DMS 273 (cell line): ENCODE data around the gene ANKRD13C.

Experiments
- DNase-seq: peaks from one replicate; lab custom pipeline; 2025; ENCODE audit not compliant: unreplicated experiment; lab: John Stamatoyannopoulos, UW

ANKRD13C gene

DNA sequence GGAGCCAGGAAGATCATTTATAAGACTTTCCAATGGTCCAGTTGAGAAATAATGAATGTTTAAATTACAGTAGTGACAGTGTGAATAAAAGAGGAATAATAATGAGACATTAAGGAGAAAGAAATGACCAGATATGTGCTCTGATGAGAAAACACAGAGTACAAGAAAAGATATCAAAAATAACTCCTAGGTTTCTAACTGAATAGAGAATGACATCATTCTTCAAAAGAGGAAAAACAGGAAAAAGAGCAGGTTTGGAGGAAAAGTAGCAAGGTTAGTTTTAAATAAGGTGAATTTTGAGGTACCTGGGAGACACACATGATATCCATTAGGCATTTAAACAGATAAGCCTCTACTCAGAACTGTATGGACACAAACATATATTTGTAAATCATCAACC is 55.0 kb downstream of the ANKRD13C start:
- no peak for DNase-seq

DNA sequence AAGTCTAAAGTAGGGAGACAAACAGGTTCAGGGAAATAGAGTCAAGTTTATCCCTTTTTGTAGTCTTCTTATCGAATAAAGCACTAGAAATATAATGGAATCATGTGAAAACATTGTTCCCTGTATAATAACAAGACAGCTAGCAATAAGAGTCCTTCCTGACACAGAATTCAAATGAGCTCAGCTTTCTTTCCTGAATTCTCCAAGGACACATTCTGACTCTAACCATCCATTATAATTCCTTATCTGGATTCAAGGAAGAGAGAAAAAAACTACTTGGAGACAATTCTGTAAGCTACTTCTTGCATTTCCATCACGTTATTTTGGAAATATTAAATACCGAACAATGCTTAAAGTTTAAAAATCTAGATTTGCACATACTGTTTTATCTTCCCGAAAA is 58.8 kb downstream of the ANKRD13C start:
- DNase-seq: no peak

DNA sequence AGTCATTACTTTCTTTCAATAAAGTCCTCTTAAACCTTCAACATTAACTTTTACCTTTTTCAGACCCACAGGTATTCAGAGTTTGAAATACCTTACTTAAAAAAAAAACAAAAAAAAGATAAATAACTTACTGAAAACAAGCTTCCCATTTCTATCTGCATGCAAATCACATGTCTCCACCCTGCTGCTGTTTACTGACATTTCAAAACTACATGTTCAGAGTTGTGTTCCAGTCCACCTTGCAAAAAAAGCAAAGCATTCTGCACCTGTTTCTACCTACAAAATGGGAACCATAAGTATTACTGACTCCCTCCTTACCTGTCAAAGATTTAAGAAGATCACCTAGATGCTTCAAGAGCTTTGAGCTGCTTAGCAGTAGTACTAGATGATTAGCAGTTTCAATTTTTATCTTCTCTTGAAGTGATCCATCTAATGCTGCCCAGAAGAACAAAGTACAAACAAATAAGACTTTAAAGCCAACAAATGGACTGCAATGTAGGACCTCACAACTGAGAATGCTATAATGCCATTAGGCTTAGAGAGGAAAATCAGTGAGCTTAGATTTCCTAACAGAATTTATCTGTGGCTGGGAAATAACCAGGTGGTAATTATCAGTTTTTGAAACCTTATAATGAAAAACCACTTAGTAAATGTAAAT is 61.2 kb downstream of the ANKRD13C start:
- DNase-seq: no peak

DNA sequence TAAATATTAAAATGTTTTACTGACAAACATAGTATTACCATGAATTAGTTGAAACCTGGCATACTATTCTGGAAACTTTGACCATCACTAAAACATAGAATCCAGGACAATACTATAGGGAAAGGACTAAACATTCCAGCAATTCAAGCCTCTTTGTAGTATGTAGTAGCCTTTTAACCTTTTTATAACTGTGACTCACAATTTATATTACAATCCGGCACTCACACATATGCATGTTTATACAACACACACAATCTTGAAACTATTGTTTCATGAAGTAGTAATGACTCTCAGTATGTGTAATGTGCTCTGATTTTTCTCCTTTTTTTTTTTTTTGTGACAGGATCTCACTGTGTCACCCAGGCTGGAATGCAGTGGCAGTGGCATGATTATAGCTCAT is 64.3 kb downstream of the ANKRD13C start:
- DNase-seq: no peak

DNA sequence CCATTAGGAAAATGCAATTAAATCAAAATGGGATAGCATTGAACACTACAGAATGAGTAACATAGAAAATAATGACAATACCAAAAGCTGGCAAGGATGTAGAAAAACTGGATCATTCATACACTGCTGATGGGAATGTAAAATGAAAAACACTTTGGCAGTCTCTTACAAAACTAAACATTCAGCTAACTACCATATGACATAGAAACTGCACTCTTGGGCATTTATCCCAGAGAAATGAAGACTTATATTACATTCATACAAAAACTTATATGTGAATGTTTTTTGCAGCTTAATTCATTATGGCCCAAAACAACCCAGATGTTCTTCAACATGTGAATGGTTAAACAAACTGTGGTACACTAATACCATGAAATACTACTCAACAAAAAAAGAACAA is 66.4 kb downstream of the ANKRD13C start:
- DNase-seq: no peak

DNA sequence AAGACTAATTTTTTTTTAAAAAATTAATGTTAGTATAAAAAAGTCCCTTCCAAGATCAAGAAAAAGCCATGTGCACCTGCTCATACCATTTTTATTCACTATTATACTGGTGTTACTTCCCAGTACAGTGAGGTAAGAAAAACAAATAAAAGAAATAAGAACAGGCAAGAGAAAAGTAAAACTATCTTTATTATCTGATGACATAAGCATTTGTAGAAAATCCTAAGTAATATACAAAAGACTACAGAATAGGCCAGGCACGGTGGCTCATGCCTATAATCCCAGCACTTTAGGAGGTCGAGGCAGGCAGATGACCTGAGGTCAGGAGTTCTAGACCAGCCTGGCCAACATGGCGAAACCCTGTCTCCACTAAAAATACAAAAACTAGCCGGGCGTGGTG is 68.1 kb downstream of the ANKRD13C start:
- no peak for DNase-seq

DNA sequence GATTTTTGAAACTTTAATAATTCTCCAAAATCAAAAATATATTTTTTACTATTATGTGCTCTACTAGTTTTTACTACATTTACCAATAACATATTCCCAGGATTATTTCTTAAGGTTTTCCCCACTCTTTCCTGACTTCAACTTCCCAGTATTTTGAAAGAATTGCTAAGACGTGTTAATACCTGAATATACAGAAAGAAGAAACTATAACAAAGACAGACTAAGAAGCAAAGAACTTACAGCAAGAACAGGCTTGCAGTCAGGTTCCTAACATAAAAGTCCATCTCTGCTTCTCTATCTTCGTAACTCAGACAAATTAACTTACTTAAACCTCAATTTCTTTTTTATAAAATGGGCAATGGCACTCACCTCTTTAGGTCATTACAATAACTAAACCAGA is 70.2 kb downstream of the ANKRD13C start:
- no peak for DNase-seq

DNA sequence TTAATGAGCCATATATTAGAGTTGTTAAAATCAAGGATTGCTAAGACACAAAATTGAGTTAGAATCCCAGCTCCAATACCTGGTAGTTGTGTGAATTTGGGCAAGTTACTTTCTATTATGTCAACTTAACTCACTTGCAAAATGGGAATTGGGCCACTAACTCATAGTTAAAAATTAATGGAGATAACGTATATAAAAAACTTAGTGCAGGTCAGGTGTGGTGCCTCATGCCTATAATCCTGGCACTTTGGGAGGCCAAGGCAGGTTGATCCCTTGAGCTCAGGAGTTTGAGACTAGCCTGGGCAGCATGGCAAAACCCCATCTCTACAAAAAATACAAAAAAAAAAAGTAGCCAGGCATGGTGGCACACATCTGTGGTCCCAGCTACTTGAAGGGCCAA is 75.8 kb downstream of the ANKRD13C start:
- no peak for DNase-seq

DNA sequence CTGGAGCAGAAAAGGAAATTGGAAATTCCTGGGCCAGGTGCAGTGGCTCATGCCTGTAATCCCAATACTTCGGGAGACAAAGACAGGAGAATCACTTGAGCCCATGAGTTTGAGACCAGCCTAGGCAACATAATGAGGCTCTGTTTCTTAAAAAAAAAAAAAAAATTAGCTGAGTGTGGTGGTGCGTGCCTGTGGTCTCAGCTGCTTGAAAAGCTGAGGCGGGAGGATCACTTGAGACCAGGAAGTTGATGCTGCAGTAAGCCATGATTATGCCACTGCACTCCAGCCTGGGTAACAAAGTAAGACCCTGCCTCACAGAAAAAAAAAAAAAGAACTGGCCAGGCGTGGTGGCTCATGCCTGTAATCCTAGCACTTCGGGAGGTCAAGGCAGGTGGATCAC is 76.6 kb downstream of the ANKRD13C start:
- DNase-seq: no peak

DNA sequence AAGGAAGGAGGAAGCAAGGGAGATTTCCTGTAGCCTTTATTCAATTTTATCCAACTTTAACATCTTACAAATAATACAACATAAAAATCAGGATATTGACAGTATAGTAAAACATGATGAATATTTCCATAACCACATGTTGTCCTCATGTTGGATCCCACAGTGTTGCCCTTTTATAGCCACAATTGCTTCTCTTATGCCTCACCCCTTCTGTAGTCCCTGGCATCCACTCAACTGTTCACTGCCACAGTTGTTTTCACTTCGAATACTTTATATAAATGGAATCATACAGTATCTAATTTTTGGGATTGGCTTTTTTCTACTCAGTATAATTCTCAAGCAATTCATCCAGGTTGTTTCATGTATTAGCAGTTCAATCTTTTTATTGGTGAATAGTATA is 88.6 kb downstream of the ANKRD13C start:
- DNase-seq: no peak

DNA sequence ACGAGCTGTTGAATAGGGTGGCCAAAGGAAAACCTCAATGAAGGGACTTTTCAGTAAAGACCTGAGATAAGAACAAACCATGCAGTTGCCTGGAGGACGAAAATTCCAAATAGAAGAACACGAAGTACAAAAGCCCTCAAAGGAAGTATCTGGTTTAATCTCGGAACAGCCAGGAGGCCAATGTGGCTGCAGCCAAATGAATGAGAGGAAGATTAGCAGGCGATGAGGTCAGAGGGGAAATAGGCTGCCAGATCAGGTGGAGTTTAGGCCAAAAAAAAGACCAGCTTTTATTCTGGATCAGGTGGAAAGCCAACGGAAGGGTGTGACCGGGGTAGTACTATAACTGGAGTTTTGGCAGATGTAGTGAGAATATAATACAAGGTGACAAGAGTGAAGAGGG is 89.7 kb downstream of the ANKRD13C start:
- DNase-seq: no peak

DNA sequence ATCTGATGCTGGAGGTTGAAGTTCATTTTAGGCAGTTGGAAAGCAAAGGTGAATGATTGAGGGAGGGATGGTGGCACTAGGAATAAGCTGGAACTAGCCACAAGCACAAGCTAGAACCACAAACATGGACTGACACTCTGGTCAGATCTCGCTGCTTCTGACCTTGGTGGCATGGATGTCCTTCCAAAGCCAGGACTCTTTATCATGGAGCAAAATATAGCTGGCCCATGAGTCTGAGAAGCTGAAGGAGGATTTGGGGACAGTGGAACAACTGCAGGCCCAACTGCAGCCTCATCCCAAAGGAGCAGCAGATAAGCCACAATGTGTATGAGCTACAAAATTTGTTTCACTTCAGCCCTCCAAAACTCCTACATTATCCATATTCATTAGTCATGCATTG is 97.9 kb downstream of the ANKRD13C start:
- DNase-seq: no peak

DNA sequence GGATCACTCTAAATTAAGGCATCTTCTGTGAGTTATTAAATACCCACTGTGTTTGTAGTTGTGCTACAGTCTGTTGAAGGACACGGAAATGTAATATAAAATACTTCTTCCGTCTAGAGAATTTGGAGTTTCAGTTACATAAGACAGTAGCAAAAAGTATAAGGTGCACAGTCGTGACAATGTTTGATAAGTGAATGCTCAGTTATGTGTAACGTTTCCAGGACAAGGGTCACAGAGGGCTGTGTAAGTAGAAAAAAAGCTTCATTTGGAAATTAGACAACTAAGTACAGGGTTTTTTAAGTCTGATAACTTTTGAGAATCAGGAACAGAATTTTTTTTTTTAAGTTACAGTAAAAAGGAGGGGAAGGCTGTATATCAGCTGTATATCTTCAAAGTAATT is 105.8 kb downstream of the ANKRD13C start:
- no peak for DNase-seq

DNA sequence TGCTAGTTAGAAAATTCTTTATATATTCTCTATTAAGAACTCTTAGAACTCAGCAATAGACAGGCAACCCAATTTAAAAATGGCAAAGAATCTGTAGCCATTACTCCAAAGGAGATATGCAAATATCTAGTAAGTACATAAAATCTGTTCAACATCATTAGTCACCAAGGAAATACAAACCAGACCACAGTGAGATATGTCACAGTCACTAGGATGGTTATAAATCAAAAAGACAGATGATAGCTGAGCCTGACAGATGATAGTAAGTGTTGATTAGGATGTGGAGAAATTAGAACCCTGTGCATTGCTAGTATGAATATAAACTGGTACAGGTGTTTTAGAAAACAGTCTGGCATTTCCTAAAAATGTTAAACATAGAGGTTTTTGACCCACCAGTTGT is 106.8 kb downstream of the ANKRD13C start:
- DNase-seq: no peak

DNA sequence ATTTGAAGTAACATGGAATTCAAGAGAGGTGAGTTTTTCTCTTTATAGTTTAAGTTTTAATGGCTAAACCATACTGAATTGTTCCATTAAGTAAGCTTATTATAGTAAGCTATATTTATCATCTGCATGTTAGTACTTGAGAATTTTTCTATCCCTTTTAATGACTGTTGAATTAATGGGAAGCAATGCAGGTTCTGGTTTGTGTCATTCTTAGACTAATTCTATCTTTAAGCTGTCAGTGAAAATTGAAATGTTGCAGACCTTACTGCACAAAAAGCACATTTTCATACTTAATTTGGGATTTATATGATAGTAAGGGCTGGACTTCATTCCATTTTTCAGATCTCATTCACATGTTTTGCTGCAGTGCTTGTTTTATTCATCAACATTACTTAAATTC is 107.4 kb downstream of the ANKRD13C start:
- no peak for DNase-seq

DNA sequence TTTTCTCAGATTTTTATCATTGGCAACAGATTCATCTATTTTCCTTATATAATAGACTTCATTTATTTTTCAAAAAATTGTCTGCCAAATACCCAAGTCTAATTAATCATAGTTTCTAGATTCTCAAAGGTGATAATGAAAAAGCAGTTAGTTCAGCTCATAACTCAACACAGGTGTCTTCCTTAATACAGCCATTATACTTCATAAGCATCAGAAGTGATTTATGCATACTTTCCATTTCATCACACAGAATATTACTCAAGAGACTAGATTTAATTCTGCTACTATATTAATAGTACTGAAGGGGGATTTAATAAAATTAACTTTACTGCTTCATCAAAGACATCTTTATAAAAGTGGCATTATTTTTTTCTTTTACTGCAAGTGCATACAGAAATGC is 114.6 kb downstream of the ANKRD13C start:
- DNase-seq: no peak

DNA sequence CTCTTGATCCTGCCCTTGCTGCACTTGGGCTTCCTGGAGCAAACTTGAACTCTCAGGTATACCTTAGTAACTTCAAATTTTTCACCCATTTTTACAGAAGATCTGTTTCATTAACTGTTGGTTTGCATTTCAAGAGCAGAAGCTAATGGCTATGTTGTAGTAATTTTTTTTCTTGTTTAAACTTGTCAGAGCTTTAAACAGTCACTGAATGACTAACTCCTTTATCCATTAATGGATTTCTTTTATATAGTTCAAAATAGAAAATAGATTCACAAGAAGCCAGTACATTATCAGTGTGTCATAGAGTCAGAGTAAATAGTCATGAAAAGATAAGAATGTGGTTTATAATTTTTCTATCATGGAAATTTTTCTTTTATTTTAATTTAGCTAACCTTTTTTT is 119.8 kb downstream of the ANKRD13C start:
- no peak for DNase-seq

DNA sequence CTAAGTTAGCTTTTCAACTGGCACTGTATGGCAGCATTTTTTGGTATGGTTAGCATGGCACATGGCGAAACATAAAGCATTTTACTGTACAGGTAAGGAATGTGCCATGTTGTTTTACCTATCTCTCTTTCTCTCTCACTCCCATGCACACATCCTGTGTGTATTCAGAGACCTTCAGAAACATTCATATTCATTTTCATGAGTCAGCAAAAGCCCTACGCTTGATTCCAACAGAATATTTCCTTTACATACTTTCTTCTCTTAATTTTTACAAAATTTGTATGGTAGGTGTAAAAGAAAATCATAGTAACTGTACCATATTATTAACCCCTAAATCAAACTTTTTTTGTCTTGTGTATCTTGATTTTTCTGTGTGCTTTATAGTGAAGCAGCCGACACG is 123.0 kb downstream of the ANKRD13C start:
- no peak for DNase-seq

DNA sequence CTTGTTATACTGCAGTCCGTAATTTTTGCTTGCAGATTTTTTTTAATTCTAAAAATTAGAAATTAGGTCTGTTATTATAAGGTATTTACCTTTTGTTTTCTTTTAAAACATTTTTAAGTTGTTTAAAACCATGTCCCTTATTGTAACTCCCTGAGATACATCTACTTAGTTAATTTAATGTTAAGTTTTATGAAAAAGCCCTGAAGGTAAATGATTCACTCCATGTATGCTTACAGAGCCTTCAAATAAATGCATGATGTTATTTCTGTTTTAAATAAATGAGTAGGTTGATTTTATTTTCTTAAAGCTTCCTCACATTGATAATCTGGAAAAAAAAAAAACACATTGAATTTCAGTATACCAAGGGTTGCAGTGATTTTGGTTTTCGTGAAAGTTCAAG is 125.9 kb downstream of the ANKRD13C start:
- no peak for DNase-seq

DNA sequence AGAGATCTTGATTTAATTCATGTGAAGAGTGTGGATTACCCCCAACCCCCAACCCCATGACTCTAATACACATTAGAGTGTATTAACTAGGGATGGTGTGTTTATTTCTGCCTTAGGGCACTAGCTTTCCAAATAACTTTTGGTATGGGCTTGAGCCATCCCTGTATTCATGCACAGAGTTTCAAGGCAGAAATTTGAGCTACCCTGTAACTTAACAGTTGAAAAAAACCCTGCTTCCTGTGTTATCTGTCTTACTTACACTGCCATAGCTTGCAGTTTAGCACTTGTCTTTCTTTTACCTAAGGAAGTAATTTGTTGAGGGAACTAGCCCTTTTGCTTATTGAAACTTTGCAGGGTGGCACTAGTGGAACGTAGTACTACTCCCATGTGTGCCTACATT is 127.1 kb downstream of the ANKRD13C start:
- DNase-seq: no peak

DNA sequence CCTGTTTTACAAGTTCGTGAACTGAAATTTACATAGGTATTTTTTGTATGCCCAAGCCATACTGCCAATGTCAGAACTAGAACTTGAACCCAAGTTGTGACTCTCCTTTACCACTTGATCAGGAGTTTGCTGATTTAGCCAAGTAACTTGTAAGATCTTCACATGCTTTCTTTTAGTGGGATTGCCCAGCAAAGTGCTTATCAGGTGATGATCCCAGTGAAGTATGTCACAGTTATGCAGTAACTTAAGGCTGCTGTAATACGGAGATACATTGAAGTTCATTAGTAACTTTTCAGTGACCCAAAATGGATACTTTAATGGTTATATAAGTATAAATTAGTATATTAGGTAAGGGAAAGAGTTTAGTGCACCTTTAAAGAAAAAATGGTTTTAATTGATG is 129.6 kb downstream of the ANKRD13C start:
- no peak for DNase-seq

DNA sequence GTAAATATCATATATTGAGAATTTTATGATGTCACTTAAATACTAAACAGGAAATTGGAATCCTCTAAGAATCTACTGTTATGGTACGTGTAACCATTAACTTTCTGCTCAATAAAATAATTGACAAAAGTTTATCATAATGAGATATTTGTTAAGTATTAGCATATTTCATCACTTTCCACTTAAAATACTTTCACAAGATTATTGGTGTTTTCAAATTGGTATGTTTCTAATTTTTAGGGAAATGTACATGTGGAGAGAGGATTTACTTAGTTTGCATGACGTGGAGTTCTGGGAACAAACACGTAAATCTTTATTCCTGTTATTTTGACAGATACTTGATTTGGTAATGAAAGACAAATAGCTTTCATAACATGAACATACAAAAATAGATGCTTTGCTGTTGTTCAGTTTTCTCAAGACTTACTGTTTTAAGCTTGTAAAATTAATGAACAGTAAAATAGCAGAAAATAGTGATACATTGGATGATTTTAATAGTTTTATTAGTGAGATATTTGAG is 131.7 kb downstream of the ANKRD13C start:
- DNase-seq: no peak
